Gastrocnemius medialis (tissue), 4 donors: ENCODE results near the gene PRAMEF13. TPM values are rescaled to one million over a fixed set of nuclear protein-coding genes. Genes with fewer than 3 reads are reported as not detected.
"Not testable (repeated sequence)": the region's sequence is repeated elsewhere in the genome, so short reads cannot be mapped to it uniquely, and the experiment has no call there.

Experiments used
- ATAC-seq, 2 donors: fragments of 150-250 bp; one replicate each; pipeline ENCODE4 v1.9.1; 2016
- DNase-seq, 2 donors: peaks; one replicate each; pipeline ENCODE4 v3.0.0-alpha.2; 2019
- H3K27ac ChIP-seq, 4 donors: fragments of 200-600 bp; sonication (generic); 1 replicate in 1 of 4; 2 replicates in 3 of 4; pipeline ENCODE4 v1.5.1; 2016 to 2018; ENCODE audit warnings: mild to moderate bottlenecking in 2 of 4, moderate library complexity in 1 of 4
- H3K27me3 ChIP-seq, 3 donors: fragments of 200-600 bp; sonication (generic) in 2 of 3; 1 replicate in 1 of 3; 2 replicates in 2 of 3; pipeline versions ENCODE4 v1.5.1 to v1.6.0; 2016 to 2019; ENCODE audit warnings: mild to moderate bottlenecking in 1 of 3, moderate library complexity in 1 of 3
- H3K36me3 ChIP-seq, 2 donors: fragments of 200-600 bp; sonication (generic) in 1 of 2; one replicate each; pipeline ENCODE4 v1.5.1; 2017 to 2018
- H3K4me1 ChIP-seq, 2 donors: fragments of 200-600 bp; sonication (generic) in 1 of 2; one replicate each; pipeline ENCODE4 v1.5.1; 2016 to 2017; ENCODE audit warnings: mild to moderate bottlenecking in 2 of 2
- H3K4me3 ChIP-seq, 4 donors: fragments of 200-600 bp; sonication (generic) in 3 of 4; 1 replicate in 1 of 4; 2 replicates in 3 of 4; pipeline ENCODE4 v1.5.1; 2016 to 2019; ENCODE audit warnings: mild to moderate bottlenecking in 2 of 4
- H3K9me3 ChIP-seq, 3 donors: fragments of 200-600 bp; sonication (generic) in 2 of 3; 1 replicate in 1 of 3; 2 replicates in 2 of 3; pipeline ENCODE4 v1.5.1; 2016 to 2019
- POLR2A ChIP-seq, 2 donors: fragments of 450-650 bp; IDR thresholded peaks; one replicate each; pipeline ENCODE4 v1.6.1; 2017; ENCODE audit warnings: antibody characterized with exemption in 2 of 2, mild to moderate bottlenecking in 2 of 2, moderate library complexity in 2 of 2
- in situ Hi-C, 4 donors: fragments of 200-750 bp; cut with MboI; loops; one replicate each; pipeline versions ENCODE4 v1.15.0 to v1.8.0; 2017; ENCODE audit warnings: low sequenced_read_pairs in 4 of 4
- intact Hi-C: fragments of 100-400 bp; cut with DNase I; formaldehyde crosslinking; loops from one replicate; pipeline ENCODE4 v1.15.1; 2023; ENCODE audit warnings: low total_unique reads
- total RNA-seq, 4 donors: library from RNA; depleted of rRNA; stranded (reverse); fragments of >200 nt; gene quantifications; one replicate each; pipeline versions ENCODE4 v1.1.0 to v1.2.3, GENCODE V29; 2016
- TF ChIP-seq, protein P1 (sequence below), 5 experiments: fragments of 450-650 bp in 3 of 5; fragments of 200-600 bp in 2 of 5; sonication (generic) in 2 of 5; IDR thresholded peaks in 4 of 5; conservative IDR thresholded peaks in 1 of 5; 1 replicate in 4 of 5; 2 replicates in 1 of 5; pipeline ENCODE4 v1.5.1; 2016 to 2019; ENCODE audit warnings: antibody characterized with exemption in 5 of 5, mild to moderate bottlenecking in 3 of 5, moderate library complexity in 3 of 5

Gene PRAMEF13
- total RNA-seq, 4 donors from 2014 or later = not detected

DNA sequence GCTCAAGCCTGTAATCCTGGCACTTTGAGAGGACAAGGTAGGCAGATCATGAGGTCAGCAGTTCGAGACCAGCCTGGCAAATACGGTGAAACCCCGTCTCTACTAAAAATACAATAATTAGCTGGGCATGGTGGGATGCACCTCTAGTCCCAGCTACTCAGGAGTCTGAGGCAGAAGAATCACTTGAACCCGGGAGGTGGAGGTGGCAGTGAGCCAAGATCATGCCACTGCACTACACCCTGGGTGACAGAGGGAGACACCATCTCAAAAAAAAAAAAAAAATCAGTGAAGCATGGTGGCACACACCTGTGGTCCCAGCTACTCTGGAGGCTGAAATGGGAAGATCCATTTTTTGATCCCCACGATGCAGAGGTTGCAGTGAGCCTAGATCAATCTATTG, 28.9 kb upstream of the PRAMEF13 start:
- H3K27ac ChIP-seq, H3K4me1 ChIP-seq, H3K27me3 ChIP-seq, DNase-seq, H3K9me3 ChIP-seq, H3K4me3 ChIP-seq, intact Hi-C loops, in situ Hi-C loops, H3K36me3 ChIP-seq, ATAC-seq: not testable (repeated sequence)

DNA sequence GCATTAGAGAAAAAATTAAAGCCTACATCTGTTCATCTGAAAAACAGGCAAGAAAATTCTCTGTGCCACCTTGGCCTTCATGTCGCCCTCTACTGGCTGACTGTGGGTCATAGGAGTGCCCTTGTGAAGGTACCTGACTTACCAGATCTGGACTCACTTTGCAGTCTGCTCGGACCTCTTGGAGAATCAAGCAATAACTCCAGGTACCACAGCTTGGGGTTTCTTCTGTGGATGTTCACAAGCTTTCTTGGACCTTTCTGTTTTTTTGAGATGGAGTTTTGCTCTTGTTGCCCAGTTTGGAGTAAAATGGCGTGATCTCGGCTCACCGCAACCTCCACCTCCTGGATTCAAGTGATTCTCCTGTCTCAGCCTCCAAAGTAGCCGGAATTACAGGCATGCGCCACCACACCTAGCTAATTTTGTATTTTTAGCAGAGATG, 27.2 kb upstream of the PRAMEF13 start:
- intact Hi-C loops = no loop called here
- in situ Hi-C loops = no loop called here
- Histone ChIP-seq H3K4me1 (no peaks in the 10 kb centered on the region), H3K36me3 (no peaks in the 10 kb centered on the region), H3K9me3 (no peaks in the 10 kb centered on the region), H3K4me3 (no peak overlapping the region), H3K27ac (no peak overlapping the region), H3K27me3 (peaks cover 0 to 2% (median 0%) of the 10 kb centered on the region in 3 donors)
- DNase-seq = no peak
- TF ChIP-seq, protein P1, sequence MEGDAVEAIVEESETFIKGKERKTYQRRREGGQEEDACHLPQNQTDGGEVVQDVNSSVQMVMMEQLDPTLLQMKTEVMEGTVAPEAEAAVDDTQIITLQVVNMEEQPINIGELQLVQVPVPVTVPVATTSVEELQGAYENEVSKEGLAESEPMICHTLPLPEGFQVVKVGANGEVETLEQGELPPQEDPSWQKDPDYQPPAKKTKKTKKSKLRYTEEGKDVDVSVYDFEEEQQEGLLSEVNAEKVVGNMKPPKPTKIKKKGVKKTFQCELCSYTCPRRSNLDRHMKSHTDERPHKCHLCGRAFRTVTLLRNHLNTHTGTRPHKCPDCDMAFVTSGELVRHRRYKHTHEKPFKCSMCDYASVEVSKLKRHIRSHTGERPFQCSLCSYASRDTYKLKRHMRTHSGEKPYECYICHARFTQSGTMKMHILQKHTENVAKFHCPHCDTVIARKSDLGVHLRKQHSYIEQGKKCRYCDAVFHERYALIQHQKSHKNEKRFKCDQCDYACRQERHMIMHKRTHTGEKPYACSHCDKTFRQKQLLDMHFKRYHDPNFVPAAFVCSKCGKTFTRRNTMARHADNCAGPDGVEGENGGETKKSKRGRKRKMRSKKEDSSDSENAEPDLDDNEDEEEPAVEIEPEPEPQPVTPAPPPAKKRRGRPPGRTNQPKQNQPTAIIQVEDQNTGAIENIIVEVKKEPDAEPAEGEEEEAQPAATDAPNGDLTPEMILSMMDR (IDR thresholded peaks at IDR 0.05 in 4 of 5, conservative IDR thresholded peaks at IDR 0.05 in 1 of 5) = no peak
- no peak for TF ChIP-seq POLR2A (IDR thresholded peaks at IDR 0.05)
- no peak for ATAC-seq

DNA sequence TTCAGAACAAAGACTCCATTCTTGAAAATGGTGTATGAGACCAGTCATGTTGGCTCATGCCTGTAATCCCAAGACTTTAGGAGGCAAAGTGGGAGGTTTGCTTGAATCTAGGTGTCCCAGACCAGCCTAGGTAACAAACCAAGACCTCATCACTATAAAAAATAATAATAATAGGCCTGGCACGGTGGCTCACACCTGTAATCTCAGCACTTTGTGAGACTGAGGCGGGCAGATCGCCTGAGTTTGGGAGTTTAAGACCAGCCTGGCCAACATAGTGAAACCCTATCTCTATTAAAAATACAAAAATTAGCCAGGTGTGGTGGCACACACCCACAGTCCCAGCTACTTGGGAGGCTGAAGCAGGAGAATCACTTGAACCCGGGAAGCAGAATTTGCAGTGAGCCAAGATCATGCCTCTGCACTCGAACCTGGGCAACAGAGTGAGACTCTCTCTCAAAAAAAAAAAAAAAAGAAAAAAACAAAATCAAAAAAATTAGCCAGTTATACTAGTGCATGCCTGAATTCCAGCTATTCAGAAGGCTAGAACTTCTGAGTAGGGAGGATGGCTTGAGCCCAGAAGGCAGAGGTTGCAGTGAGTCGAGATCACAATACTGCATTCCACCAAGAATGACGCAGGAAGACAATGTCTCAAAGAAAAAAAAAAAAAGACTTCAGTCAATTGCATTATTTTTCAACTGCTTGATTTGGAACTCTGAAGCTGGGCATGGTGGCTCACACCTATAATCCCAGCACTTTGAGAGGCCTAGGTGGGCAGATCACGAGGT, 26.3 kb upstream of the PRAMEF13 start:
- H3K27ac ChIP-seq, H3K27me3 ChIP-seq, DNase-seq, ATAC-seq, intact Hi-C loops, H3K4me3 ChIP-seq, in situ Hi-C loops, H3K4me1 ChIP-seq, H3K9me3 ChIP-seq, H3K36me3 ChIP-seq: not testable (repeated sequence)

DNA sequence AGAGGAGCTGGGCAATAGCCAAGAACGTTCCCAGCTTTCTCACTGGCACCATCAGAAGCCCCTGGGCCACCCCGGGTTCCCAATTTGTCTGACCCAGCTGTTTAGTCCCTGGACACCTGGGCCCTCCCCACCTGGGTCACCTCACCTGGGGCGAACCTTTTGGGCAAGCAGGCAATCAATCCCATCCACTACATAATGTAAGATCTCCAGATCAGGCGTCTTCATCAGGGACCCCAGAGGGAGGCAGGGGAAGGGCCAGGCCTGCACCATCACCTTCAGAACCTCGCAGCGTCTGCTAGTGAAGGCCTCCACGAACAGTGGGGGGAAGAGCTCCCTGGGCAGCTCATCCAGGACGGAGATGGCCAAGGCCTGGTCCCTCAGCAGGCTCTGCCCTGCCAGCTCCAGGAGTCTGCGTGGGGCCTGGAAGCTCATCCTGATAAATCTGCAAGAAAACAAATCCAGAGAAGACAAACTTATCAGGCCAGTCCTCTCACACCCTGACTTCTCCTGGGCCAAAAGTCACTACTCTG, 24.5 kb upstream of the PRAMEF13 start, which contains the start of gene PRAMEF18:
Gene PRAMEF18 (minus strand): TSS at position 480 of the 530 bp plus-strand sequence. CDS start 48 bp downstream, at position 432.
- H3K9me3 ChIP-seq, in situ Hi-C loops, intact Hi-C loops, H3K4me3 ChIP-seq, H3K36me3 ChIP-seq, ATAC-seq, H3K27ac ChIP-seq, DNase-seq, H3K4me1 ChIP-seq, H3K27me3 ChIP-seq: not testable (repeated sequence)

DNA sequence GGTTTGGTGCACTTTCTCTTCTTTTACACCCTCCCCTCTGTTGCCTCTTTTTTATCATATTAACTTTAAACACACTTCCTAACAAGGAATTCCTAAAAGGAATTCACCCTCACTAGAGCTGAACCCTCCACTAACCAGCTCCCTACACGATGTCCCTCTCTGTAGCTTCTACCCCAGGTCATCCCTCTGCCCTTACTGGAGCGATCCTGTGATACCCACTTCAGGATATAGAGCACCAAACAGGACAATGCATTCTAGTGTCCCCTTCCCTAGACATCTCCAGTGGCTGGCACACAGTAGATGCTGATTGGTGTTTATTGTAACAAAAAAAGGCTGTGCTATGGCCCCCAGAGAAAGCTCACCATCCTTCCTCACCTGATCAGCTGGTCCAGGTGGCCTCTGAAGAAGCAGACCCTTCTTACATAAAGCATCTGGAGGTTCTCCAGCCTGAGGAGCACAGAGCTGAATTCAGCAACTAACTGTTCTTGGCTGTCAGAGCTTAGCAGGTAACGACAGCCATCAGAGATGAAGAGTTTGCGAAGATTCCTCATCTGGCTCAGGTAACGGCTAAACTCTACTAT, 23.4 kb upstream of the PRAMEF13 start:
- no peaks in the 10 kb centered on the region for H3K4me1 ChIP-seq
- no peaks in the 10 kb centered on the region for H3K36me3 ChIP-seq
- H3K9me3 ChIP-seq = no peaks in the 10 kb centered on the region
- DNase-seq (no peak), ATAC-seq (no peak)
- H3K27ac ChIP-seq = no peak overlapping the region
- in situ Hi-C loops = no loop called here
- intact Hi-C loops = no loop called here
- H3K27me3 ChIP-seq = no peaks in the 10 kb centered on the region
- TF ChIP-seq, protein P1 (IDR thresholded peaks at IDR 0.05 in 4 of 5, conservative IDR thresholded peaks at IDR 0.05 in 1 of 5) = no peak
- TF ChIP-seq POLR2A (IDR thresholded peaks at IDR 0.05) = no peak
- no peak overlapping the region for H3K4me3 ChIP-seq

DNA sequence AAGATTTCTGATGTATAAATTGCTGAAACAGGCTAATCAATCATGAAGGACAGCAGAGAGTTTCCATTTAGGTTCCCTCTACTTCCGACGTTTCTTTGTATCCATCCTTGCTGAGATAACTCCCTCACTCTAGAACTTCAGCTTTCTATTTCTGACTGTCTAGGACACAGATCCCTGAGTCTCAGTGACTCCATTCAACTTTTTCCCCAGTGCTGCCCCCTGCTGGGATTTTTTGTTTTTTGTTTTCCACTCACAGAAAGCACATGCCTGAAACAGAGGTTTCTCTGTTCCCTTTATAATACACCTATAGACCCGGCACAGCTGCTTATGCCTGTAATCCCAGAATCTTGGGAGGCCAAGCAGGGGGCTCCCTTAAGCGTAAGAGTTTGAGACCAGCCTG, 21.6 kb upstream of the PRAMEF13 start:
- H3K4me3 ChIP-seq, ATAC-seq, H3K27ac ChIP-seq, DNase-seq, intact Hi-C loops, H3K9me3 ChIP-seq, H3K36me3 ChIP-seq, in situ Hi-C loops, H3K27me3 ChIP-seq, H3K4me1 ChIP-seq: not testable (repeated sequence)

DNA sequence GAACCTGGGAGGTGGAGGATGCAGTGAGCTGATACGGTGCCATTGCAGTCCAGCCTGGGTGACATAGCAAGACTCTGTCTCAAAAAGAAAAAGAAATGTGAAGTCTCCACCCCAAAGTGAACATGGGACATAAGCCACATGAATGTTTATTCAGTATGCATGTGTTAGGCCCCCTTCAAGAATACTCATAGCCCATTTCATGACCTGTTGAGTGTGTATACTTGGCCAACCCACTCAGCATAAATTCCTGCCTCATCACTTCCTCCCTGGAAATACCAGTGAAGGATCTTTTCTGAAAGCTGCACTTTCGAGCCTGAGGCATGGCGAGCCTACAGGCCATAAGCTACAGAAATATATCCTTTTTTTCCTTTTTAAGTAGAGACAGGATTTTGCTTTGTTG, 18.0 kb upstream of the PRAMEF13 start:
- ATAC-seq, H3K36me3 ChIP-seq, H3K4me3 ChIP-seq, intact Hi-C loops, H3K27me3 ChIP-seq, H3K4me1 ChIP-seq, in situ Hi-C loops, H3K9me3 ChIP-seq, H3K27ac ChIP-seq, DNase-seq: not testable (repeated sequence)

DNA sequence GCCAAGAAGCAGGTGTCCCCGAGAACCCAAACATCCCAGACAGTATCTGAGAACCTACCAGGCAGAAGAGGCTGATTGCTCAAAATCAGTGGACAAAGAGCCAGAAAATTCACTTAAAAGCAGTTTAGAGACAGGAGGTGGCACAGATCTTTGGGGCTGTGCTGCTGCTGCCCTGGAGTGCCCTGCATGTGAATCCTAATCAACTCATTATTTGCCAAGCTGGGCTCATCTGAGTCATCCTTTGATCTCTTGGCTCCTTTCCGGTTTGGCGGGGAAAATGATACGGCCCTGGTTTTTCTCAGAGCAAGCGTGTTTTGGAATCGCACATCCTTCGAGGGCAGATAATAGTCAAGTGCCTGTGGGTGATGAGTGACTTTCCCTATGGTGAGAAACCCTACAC, 15.4 kb upstream of the PRAMEF13 start:
- not testable (repeated sequence) for ATAC-seq

DNA sequence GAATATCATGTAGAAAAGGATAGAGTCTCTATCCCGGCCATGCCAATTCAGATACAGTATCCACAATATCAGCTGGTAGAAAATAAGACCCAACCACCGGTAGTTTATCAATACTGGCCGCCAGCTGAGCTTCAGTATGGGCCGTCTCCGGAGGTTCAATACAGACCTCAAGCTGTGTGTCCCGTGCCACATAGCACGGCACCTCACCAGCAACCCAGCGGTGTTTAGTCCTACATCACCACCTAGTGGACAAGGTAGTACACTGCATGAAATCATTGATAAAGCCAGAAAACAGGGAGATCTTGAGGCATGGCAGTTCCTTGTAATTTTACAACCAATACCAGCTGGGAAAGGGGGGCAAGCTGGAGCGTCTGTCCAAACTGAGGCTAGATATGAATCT, 7.5 kb upstream of the PRAMEF13 start:
- H3K36me3 ChIP-seq, H3K4me3 ChIP-seq, DNase-seq, H3K4me1 ChIP-seq, H3K9me3 ChIP-seq, in situ Hi-C loops, ATAC-seq, intact Hi-C loops, H3K27ac ChIP-seq, H3K27me3 ChIP-seq: not testable (repeated sequence)

More for the DNA sequence above, 15.4 kb upstream of the PRAMEF13 start:
- H3K9me3 ChIP-seq, DNase-seq, H3K4me1 ChIP-seq, H3K27ac ChIP-seq, H3K36me3 ChIP-seq, H3K4me3 ChIP-seq, in situ Hi-C loops, H3K27me3 ChIP-seq, intact Hi-C loops: not testable (repeated sequence)
